ENCODE results near the gene PHF2.

PHF2 gene

DNA sequence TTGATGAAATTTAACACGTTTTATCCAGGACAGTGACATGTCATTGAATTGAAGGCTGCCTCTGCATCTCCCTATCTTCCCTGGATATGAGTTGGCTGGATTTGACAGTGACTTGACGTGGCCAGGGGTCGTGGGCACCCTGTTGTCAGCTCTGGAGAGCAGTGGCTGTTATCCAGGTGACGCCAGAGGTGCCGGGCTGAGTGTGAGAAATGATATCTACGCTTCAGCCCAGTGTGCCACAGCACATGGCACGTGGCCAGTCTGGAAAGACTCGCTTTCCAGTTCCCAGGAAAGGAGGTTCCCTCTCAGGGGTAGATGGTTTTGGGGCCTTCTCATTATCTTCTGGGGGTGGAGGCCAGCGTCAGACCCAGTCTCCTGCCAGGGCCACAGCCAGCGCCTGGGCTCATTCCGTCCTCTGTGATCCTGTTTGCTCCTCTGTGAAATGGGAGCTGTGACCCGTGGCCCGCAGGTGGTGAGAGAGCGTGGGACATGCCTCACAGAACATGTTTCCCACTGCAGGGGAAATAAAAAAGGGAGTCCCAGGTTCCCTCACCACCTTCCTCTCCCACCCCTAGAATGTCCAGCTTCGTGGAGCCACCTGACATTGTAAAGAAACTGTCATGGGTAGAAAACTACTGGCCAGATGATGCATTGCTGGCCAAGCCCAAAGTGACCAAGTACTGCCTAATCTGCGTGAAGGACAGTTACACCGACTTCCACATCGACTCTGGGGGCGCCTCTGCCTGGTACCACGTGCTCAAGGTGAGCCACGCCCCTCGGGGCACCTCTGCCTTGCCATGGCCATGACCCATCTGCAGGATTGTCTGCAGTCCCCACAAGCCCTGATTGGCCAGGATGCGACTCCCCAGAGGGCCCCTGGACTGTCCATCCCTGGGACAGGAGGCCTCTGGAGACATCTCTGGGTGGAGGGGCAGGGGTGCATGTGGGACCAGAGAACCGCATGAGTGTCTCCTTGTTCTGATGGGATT is 76.5 kb downstream of the PHF2 start:
- peak; percentile 3 for DNase-seq
- H3K4me3 ChIP-seq (ENCODE audit: low read depth, low read length) = no peak overlapping the region
- no peaks in the 10 kb centered on the region for H3K9me3 ChIP-seq (ENCODE audit: severe bottlenecking)
- H3K27me3 ChIP-seq (ENCODE audit: insufficient read depth, low read depth, severe bottlenecking) = no peaks in the 10 kb centered on the region
- H3K36me3 ChIP-seq = peaks cover 30% of the 10 kb centered on the region
- no peak overlapping the region for H3K27ac ChIP-seq
- TF ChIP-seq, protein P1, sequence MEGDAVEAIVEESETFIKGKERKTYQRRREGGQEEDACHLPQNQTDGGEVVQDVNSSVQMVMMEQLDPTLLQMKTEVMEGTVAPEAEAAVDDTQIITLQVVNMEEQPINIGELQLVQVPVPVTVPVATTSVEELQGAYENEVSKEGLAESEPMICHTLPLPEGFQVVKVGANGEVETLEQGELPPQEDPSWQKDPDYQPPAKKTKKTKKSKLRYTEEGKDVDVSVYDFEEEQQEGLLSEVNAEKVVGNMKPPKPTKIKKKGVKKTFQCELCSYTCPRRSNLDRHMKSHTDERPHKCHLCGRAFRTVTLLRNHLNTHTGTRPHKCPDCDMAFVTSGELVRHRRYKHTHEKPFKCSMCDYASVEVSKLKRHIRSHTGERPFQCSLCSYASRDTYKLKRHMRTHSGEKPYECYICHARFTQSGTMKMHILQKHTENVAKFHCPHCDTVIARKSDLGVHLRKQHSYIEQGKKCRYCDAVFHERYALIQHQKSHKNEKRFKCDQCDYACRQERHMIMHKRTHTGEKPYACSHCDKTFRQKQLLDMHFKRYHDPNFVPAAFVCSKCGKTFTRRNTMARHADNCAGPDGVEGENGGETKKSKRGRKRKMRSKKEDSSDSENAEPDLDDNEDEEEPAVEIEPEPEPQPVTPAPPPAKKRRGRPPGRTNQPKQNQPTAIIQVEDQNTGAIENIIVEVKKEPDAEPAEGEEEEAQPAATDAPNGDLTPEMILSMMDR (IDR thresholded peaks at IDR 0.05; ENCODE audit: low read depth, low read length) = no peak

DNA sequence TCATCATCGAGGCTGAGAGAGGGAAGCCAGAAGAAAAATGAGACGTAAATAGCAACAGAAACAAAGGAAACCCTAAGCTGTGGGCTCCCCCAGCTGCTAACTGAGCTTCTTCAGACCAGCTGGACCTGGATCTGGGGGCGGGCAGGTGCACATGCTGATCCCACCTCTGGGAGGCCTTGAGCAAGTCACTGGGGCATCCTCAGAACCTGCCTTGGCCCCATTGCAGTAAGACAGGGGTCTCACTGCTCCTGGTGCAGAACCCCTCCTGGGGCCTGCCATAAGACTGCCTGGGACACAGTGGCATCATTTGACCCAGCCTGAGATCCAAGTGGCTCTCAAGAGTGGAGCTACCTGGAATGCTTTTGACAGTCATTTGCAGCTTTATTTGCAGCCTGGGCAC is 77.4 kb downstream of the PHF2 start:
- TF ChIP-seq, protein P1 (IDR thresholded peaks at IDR 0.05; ENCODE audit: low read depth, low read length) = no peak
- no peak for DNase-seq
- peaks cover 33% of the 10 kb centered on the region for H3K36me3 ChIP-seq

GRCh38 chr9:93654351-93654961 is 78.1 kb downstream of the PHF2 start:
- no peak overlapping the region for H3K4me3 ChIP-seq (ENCODE audit: low read depth, low read length)
- H3K27ac ChIP-seq = no peak overlapping the region
- DNase-seq = peak; percentile 5
- H3K36me3 ChIP-seq = peaks cover 38% of the 10 kb centered on the region
- TF ChIP-seq, protein P1 (IDR thresholded peaks at IDR 0.05; ENCODE audit: low read depth, low read length) = no peak
- no peaks in the 10 kb centered on the region for H3K9me3 ChIP-seq (ENCODE audit: severe bottlenecking)
- H3K27me3 ChIP-seq (ENCODE audit: insufficient read depth, low read depth, severe bottlenecking) = no peaks in the 10 kb centered on the region

More for the DNA sequence above, 77.4 kb downstream of the PHF2 start:
- Histone ChIP-seq H3K27ac (no peak overlapping the region), H3K4me3 (ENCODE audit: low read depth, low read length) (no peak overlapping the region), H3K9me3 (ENCODE audit: severe bottlenecking) (no peaks in the 10 kb centered on the region), H3K27me3 (ENCODE audit: insufficient read depth, low read depth, severe bottlenecking) (no peaks in the 10 kb centered on the region)

DNA sequence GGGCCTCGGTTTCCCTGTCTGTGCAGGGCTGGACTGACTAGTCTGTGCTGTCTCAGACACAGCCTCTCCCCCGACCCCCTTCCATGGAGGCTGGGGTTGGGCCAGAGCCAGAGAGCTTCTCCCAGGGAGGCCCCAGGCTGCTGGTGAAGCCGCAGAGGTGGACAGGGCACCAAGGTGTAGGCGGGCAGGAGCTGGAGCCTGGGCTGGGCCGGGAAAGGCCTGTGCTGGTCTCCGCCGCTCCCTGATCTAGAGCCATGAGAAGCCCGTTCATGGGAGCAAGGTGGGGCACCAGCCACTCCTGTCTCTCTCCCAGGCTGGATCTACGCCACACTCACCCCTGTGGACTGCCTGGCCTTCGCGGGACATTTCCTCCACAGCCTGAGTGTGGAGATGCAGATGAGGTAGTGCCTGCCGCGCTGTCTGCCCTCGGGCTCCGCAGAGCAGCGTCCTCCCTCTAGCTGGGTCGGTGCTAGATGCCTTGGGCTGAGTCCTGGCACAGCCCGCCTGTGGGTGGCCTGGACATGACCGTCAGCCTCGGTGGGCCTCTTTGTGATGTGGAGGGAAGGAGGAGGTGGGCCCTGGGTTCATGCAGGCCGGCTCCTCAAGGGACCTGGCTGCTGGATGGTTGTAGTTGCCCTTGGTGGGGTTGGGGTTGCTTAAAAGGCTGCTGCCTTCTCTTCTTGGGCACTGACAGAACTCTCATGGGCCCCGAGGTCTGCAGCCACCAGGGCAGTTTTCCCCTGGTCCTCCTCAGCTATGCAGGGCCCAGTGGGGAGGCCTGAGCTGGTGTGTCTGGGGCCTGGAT is 79.4 kb downstream of the PHF2 start:
- Histone ChIP-seq H3K36me3 (peaks cover 24% of the 10 kb centered on the region; the same call in 1 of the 2 replicates), H3K27ac (no peak overlapping the region)
- TF ChIP-seq, protein P1 (IDR thresholded peaks at IDR 0.05; ENCODE audit: low read depth, low read length) = no peak

GRCh38 chr9:93656426-93657239 is 80.2 kb downstream of the PHF2 start:
- Histone ChIP-seq H3K27ac (no peak overlapping the region), H3K4me3 (ENCODE audit: low read depth, low read length) (no peak overlapping the region), H3K36me3 (peaks cover 18% of the 10 kb centered on the region; the same call in 1 of the 2 replicates), H3K9me3 (ENCODE audit: severe bottlenecking) (no peaks in the 10 kb centered on the region), H3K27me3 (ENCODE audit: insufficient read depth, low read depth, severe bottlenecking) (no peaks in the 10 kb centered on the region)
- TF ChIP-seq, protein P1 (IDR thresholded peaks at IDR 0.05; ENCODE audit: low read depth, low read length) = no peak
- DNase-seq = peak; percentile 4

More for the DNA sequence above, 79.4 kb downstream of the PHF2 start:
- Histone ChIP-seq H3K9me3 (ENCODE audit: severe bottlenecking) (no peaks in the 10 kb centered on the region), H3K4me3 (ENCODE audit: low read depth, low read length) (no peak overlapping the region), H3K27me3 (ENCODE audit: insufficient read depth, low read depth, severe bottlenecking) (no peaks in the 10 kb centered on the region)
- DNase-seq = peak; percentile 11

All from WERI-Rb-1 (cell line).